HepG2 (cell line): ENCODE data around the gene CHST6. TPM values are rescaled to one million over a fixed set of nuclear protein-coding genes. Genes with fewer than 3 reads are reported as not detected.

Experiments
- CEBPG ChIP-seq: IDR thresholded peaks from 2 replicates; pipeline ENCODE4 v1.6.1; 2016
- DMAP1 ChIP-seq: IDR thresholded peaks from 2 replicates; pipeline ENCODE4 v1.6.1; 2016
- EP300 ChIP-seq, 3 experiments: sonication (generic) in 1 of 3; formaldehyde crosslinking in 1 of 3; IDR thresholded peaks; 2 replicates each; pipeline versions ENCODE4 v1.5.1 to v1.6.1; 2011 to 2020; ENCODE audit warnings: low read depth in 2 of 3, low read length in 2 of 3, borderline replicate concordance in 1 of 3, improper control_type of control experiment in 1 of 3, mild to moderate bottlenecking in 1 of 3, missing genetic modification reagents in 1 of 3, moderate library complexity in 1 of 3
- ERF ChIP-seq: IDR thresholded peaks from 2 replicates; pipeline ENCODE4 v1.6.1; 2018; ENCODE audit warnings: missing biosample characterization, missing genetic modification reagents
- HOXA7 ChIP-seq: sonication (generic); formaldehyde crosslinking; IDR thresholded peaks from 2 replicates; pipeline ENCODE4 v1.8.1; 2022; ENCODE audit warnings: mild to moderate bottlenecking, missing genetic modification reagents, moderate library complexity
- MAFF ChIP-seq: IDR thresholded peaks from 2 replicates; pipeline ENCODE4 v1.6.1; 2011; ENCODE audit warnings: low read depth, low read length, improper control_type of control experiment
- MTF2 ChIP-seq: sonication (generic); formaldehyde crosslinking; IDR thresholded peaks from 2 replicates; pipeline ENCODE4 v1.5.0; 2020; ENCODE audit warnings: missing genetic modification reagents, borderline replicate concordance
- MYPOP ChIP-seq: sonication (generic); formaldehyde crosslinking; IDR thresholded peaks from 2 replicates; pipeline ENCODE4 v1.8.1; 2023; ENCODE audit warnings: mild to moderate bottlenecking, moderate library complexity, missing genetic modification reagents
- PITX1 ChIP-seq: sonication (generic); formaldehyde crosslinking; IDR thresholded peaks from 2 replicates; pipeline ENCODE4 v1.5.1; 2020; ENCODE audit warnings: mild to moderate bottlenecking, missing genetic modification reagents
- POLR2AphosphoS5 ChIP-seq: IDR thresholded peaks from 2 replicates; pipeline ENCODE4 v1.6.1; 2012; ENCODE audit warnings: low read depth, low read length
- SOX6 ChIP-seq, 2 experiments: fragments of 450-650 bp in 1 of 2; sonication (generic) in 1 of 2; formaldehyde crosslinking in 1 of 2; IDR thresholded peaks; 2 replicates each; pipeline versions ENCODE4 v1.4.0 to v1.6.1; 2017 to 2020; ENCODE audit warnings: antibody characterized with exemption in 1 of 2, mild to moderate bottlenecking in 1 of 2, missing genetic modification reagents in 1 of 2
- TERF1 ChIP-seq: sonication (generic); formaldehyde crosslinking; IDR thresholded peaks from 2 replicates; pipeline ENCODE4 v1.8.0; 2022; ENCODE audit warnings: mild to moderate bottlenecking, missing genetic modification reagents, moderate library complexity
- ZFAT ChIP-seq: sonication (generic); formaldehyde crosslinking; conservative IDR thresholded peaks from 2 replicates; pipeline ENCODE4 v1.8.1; 2023; ENCODE audit warnings: missing genetic modification reagents, inconsistent platforms
- ZFP90 ChIP-seq: sonication (generic); formaldehyde crosslinking; IDR thresholded peaks from 2 replicates; pipeline ENCODE4 v1.8.0; 2022; ENCODE audit warnings: missing genetic modification reagents, mild to moderate bottlenecking, inconsistent platforms, borderline replicate concordance
- ZNF20 ChIP-seq: sonication (generic); formaldehyde crosslinking; IDR thresholded peaks from 2 replicates; pipeline ENCODE4 v1.4.0; 2020; ENCODE audit warnings: mild to moderate bottlenecking, moderate library complexity, missing genetic modification reagents
- ZNF225 ChIP-seq: sonication (generic); formaldehyde crosslinking; IDR thresholded peaks from 2 replicates; pipeline ENCODE4 v1.4.0; 2020; ENCODE audit warnings: mild to moderate bottlenecking, missing genetic modification reagents
- ZNF331 ChIP-seq: sonication (generic); formaldehyde crosslinking; IDR thresholded peaks from 2 replicates; pipeline ENCODE4 v1.4.0; 2020; ENCODE audit warnings: missing genetic modification reagents
- ZNF432 ChIP-seq: sonication (generic); formaldehyde crosslinking; IDR thresholded peaks from 2 replicates; pipeline ENCODE4 v1.5.0; 2020; ENCODE audit warnings: missing genetic modification reagents, mild to moderate bottlenecking, borderline replicate concordance
- ZNF547 ChIP-seq: sonication (generic); formaldehyde crosslinking; IDR thresholded peaks from 2 replicates; pipeline ENCODE4 v1.5.1; 2020; ENCODE audit warnings: mild to moderate bottlenecking, missing genetic modification reagents
- ZNF614 ChIP-seq: IDR thresholded peaks from 2 replicates; pipeline ENCODE4 v1.6.1; 2018; ENCODE audit warnings: missing biosample characterization, missing genetic modification reagents, inconsistent platforms, borderline replicate concordance
- ZSCAN25 ChIP-seq: sonication (generic); formaldehyde crosslinking; IDR thresholded peaks from 2 replicates; pipeline ENCODE4 v1.8.0; 2022; ENCODE audit warnings: mild to moderate bottlenecking, missing genetic modification reagents
- polyA plus RNA-seq, 8 experiments: library from polyadenylated mRNA; depleted of rRNA in 3 of 8; stranded (reverse) in 7 of 8; unstranded in 1 of 8; fragments of >200 nt; fragmentation: Illumina TruSeq in 4 of 8; extraction: Trizol in 4 of 8; gene quantifications; 2 replicates each; pipeline versions ENCODE4 v1.2.1 to v1.2.3, GENCODE V29; 2011 to 2016; ENCODE audit warnings: low read depth in 4 of 8, missing spikeins in 1 of 8, mixed read lengths in 1 of 8; ENCODE audit not compliant: insufficient read depth in 1 of 8
- total RNA-seq, 5 experiments: library from RNA; depleted of rRNA; stranded (reverse); fragments of >200 nt; fragmentation: Illumina TruSeq; extraction: Trizol; gene quantifications; 2 replicates each; pipeline ENCODE4 v1.2.3, GENCODE V29; 2016; ENCODE audit warnings: low read depth in 1 of 5
- TF ChIP-seq, protein P1 (sequence below): sonication (generic); formaldehyde crosslinking; IDR thresholded peaks from 2 replicates; pipeline ENCODE4 v1.4.0; 2020; ENCODE audit warnings: low read depth, missing genetic modification reagents
- TF ChIP-seq, protein P2 (sequence below): sonication (generic); formaldehyde crosslinking; IDR thresholded peaks from 2 replicates; pipeline ENCODE4 v1.5.0; 2020; ENCODE audit warnings: missing genetic modification reagents

CHST6 gene
- total and polyA plus RNA-seq, 2 of the 13 experiments (the other 11 are each of a cell fraction or from before 2014, with no cell fraction given): 0.18 to 0.91 TPM

DNA sequence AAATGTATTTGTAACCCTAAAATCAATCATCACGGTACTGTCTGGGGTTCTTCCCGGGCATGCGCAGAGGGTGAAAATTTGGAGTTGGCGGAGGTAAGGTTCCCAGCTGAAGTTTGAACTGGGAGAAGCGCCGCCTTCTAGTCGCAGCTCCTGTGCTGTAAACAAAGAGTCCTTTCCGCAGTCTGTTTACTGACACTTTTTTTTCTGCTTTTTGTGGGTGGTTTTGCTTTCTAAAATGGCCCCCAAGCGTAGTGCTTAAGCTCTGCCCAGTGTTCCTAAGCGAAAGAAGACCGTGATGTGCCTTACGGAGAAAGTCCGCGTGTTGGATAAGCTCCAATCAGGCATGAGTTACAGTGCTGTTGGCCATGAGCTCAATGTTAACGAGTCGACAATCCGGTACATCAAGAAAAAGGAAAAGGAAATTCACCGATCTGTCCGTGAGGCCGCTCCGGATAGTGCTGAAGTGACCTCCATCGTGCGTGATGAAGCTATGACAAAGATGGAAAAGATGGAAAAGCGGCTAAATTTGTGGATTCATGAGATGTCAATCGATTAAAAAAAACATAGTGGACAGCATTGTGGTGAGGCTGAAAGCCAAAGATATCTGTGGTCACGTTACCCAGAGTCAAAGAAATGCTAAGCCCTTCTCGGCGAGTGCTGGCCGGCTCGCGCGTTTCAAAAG lies 61.4 kb downstream of the CHST6 start (continued):
- TF ChIP-seq MYPOP (peak; percentile 70), ERF (CRISPR knock-in tag) (no peak; the same call in 1 of the 2 replicates), MAFF (no peak), PITX1 (CRISPR knock-in tag) (peak; percentile 15; the same call in 1 of the 2 replicates), ZNF225 (CRISPR knock-in tag) (no peak), ZSCAN25 (CRISPR knock-in tag) (no peak), DMAP1 (no peak; the same call in 1 of the 2 replicates), ZNF547 (no peak; the same call in 1 of the 2 replicates), ZNF614 (CRISPR knock-in tag) (no peak), HOXA7 (CRISPR knock-in tag) (no peak), ZNF20 (CRISPR knock-in tag) (peak; percentile 76; the same call in 1 of the 2 replicates), EP300 (IDR thresholded peaks at IDR 0.05; ENCODE audit: low read depth in 2 of 2, low read length in 2 of 2) (no peak), EP300 (CRISPR knock-in tag; IDR thresholded peaks at IDR 0.05; ENCODE audit: borderline replicate concordance) (no peak), ZFAT (CRISPR knock-in tag) (no peak; the same call in 1 of the 2 replicates), POLR2AphosphoS5 (no peak; the same call in 1 of the 2 replicates), ZNF432 (CRISPR knock-in tag) (no peak), ZFP90 (peak; percentile 79), CEBPG (no peak; the same call in none of the 2 replicates), TERF1 (CRISPR knock-in tag) (no peak), ZNF331 (CRISPR knock-in tag) (peak; percentile 21; the same call in 1 of the 2 replicates), MTF2 (CRISPR knock-in tag) (no peak), SOX6 (IDR thresholded peaks at IDR 0.05) (no peak), SOX6 (CRISPR knock-in tag; IDR thresholded peaks at IDR 0.05) (no peak; the same call in none of the 2 replicates)
- TF ChIP-seq, protein P1, sequence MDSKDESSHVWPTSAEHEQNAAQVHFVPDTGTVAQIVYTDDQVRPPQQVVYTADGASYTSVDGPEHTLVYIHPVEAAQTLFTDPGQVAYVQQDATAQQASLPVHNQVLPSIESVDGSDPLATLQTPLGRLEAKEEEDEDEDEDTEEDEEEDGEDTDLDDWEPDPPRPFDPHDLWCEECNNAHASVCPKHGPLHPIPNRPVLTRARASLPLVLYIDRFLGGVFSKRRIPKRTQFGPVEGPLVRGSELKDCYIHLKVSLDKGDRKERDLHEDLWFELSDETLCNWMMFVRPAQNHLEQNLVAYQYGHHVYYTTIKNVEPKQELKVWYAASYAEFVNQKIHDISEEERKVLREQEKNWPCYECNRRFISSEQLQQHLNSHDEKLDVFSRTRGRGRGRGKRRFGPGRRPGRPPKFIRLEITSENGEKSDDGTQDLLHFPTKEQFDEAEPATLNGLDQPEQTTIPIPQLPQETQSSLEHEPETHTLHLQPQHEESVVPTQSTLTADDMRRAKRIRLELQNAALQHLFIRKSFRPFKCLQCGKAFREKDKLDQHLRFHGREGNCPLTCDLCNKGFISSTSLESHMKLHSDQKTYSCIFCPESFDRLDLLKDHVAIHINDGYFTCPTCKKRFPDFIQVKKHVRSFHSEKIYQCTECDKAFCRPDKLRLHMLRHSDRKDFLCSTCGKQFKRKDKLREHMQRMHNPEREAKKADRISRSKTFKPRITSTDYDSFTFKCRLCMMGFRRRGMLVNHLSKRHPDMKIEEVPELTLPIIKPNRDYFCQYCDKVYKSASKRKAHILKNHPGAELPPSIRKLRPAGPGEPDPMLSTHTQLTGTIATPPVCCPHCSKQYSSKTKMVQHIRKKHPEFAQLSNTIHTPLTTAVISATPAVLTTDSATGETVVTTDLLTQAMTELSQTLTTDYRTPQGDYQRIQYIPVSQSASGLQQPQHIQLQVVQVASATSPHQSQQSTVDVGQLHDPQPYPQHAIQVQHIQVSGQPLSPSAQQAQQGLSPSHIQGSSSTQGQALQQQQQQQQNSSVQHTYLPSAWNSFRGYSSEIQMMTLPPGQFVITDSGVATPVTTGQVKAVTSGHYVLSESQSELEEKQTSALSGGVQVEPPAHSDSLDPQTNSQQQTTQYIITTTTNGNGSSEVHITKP: no peak
- TF ChIP-seq, protein P2, sequence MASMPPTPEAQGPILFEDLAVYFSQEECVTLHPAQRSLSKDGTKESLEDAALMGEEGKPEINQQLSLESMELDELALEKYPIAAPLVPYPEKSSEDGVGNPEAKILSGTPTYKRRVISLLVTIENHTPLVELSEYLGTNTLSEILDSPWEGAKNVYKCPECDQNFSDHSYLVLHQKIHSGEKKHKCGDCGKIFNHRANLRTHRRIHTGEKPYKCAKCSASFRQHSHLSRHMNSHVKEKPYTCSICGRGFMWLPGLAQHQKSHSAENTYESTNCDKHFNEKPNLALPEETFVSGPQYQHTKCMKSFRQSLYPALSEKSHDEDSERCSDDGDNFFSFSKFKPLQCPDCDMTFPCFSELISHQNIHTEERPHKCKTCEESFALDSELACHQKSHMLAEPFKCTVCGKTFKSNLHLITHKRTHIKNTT (CRISPR knock-in tag): no peak
